HFF-Myc (cell line): ENCODE results near the gene SULT1B1.

ENCODE experiments used
- DNase-seq: peaks from one replicate; pipeline ENCODE4 v3.0.0-alpha.2; 2011; ENCODE audit warnings: low read depth; ENCODE audit errors: extremely low read depth
- H3K4me3 ChIP-seq: replicated peaks from 2 replicates; pipeline ENCODE4 v1.5.1; 2011; ENCODE audit warnings: low read depth, mild to moderate bottlenecking, control low read depth, low read length
- CTCF ChIP-seq: IDR thresholded peaks from 2 replicates; pipeline ENCODE4 v1.5.1; 2012; ENCODE audit warnings: mild to moderate bottlenecking, low read depth, low read length, control low read depth; ENCODE audit errors: missing control alignments

Gene SULT1B1

GRCh38 chr4:69765751-69766150, 5.3 kb upstream of the SULT1B1 start:
- TF ChIP-seq CTCF: no peak
- no peak for DNase-seq
- H3K4me3 ChIP-seq: no peak overlapping the region

- DNase-seq: no peak
- TF ChIP-seq CTCF: no peak
These were observed 3.9 kb upstream of the SULT1B1 start for GRCh38 chr4:69764311-69764710.

GRCh38 chr4:69763233-69763632, 2.8 kb upstream of the SULT1B1 start:
- no peak overlapping the region for H3K4me3 ChIP-seq
- no peak for TF ChIP-seq CTCF
- no peak for DNase-seq

More at GRCh38 chr4:69764311-69764710, 3.9 kb upstream of the SULT1B1 start:
- no peak overlapping the region for H3K4me3 ChIP-seq

GRCh38 chr4:69759189-69759604, 1.2 kb downstream of the SULT1B1 start:
- no peak overlapping the region for H3K4me3 ChIP-seq
- DNase-seq: no peak
- no peak for TF ChIP-seq CTCF

- H3K4me3 ChIP-seq: no peak overlapping the region
- no peak for TF ChIP-seq CTCF
- DNase-seq: no peak
These were observed 3.0 kb downstream of the SULT1B1 start for GRCh38 chr4:69757464-69757863.

GRCh38 chr4:69754926-69755580, 5.4 kb downstream of the SULT1B1 start:
- no peak for DNase-seq
- TF ChIP-seq CTCF: no peak
- no peak overlapping the region for H3K4me3 ChIP-seq

- no peak for DNase-seq
- TF ChIP-seq CTCF: no peak
These were observed 6.7 kb downstream of the SULT1B1 start for GRCh38 chr4:69753686-69754085.

More at GRCh38 chr4:69753686-69754085, 6.7 kb downstream of the SULT1B1 start:
- no peak overlapping the region for H3K4me3 ChIP-seq
